OCI-LY3 (cell line): Measurements from ENCODE around the gene RAB20.

Experiments used
- CTCF ChIP-seq: fragments of 200-600, 300-600 bp; sonication (generic); IDR thresholded peaks from 2 replicates; pipeline ENCODE4 v1.5.1; 2014; ENCODE audit warnings: antibody characterized with exemption, low read length, low read depth
- EZH2phosphoT487 ChIP-seq: fragments of 200-600 bp; shearing (Covaris generic); IDR thresholded peaks from 2 replicates; pipeline ENCODE4 v1.6.1; 2018; ENCODE audit warnings: antibody characterized with exemption, mixed run types, low read depth

DNA sequence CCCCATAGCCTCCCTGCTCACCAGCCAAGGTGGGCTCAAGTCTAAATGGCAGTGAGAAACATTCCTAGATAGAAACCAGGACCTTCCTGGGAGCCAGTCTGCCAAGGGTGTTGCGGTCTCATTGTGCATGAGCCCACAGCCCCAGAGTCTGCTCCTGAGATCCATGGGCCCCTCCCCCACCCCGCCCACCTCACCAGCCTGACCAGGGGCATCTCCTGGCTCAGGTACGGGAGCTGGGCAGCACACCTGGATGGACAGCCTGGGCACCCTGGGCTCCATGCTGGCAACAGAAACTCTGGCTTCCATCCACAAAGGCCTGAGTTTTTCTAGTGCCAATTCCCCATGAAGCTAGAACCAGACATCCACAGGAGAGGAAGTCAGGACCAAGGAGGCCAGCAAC is 65.6 kb downstream of the RAB20 start:
- TF ChIP-seq EZH2phosphoT487 (no peak), CTCF (no peak)
